Measurements from ENCODE around the gene COPA.

The COPA gene

GRCh38 chr1:160330119-160330518, 12.9 kb downstream of the COPA start:
- no peak for TF ChIP-seq CTCF (IDR thresholded peaks at IDR 0.05)
- Histone ChIP-seq H3K36me3 (peaks cover 100% of the 10 kb centered on the region), H3K4me1 (ENCODE audit: control insufficient read depth in 1 of 2, insufficient read depth in 1 of 2, low read depth in 1 of 2, low read length in 1 of 2) (no peaks in the 10 kb centered on the region), H3K27me3 (no peaks in the 10 kb centered on the region), H3K9me3 (no peaks in the 10 kb centered on the region), H3K4me3 (ENCODE audit: low read depth in 1 of 2, low read length in 1 of 2) (no peak overlapping the region), H3K27ac (no peak overlapping the region)

GRCh38 chr1:160328184-160328583, 14.9 kb downstream of the COPA start:
- H3K4me1 ChIP-seq (ENCODE audit: control insufficient read depth in 1 of 2, insufficient read depth in 1 of 2, low read depth in 1 of 2, low read length in 1 of 2) = no peaks in the 10 kb centered on the region
- no peak overlapping the region for H3K4me3 ChIP-seq (ENCODE audit: low read depth in 1 of 2, low read length in 1 of 2)
- no peak for TF ChIP-seq CTCF (IDR thresholded peaks at IDR 0.05)
- H3K27me3 ChIP-seq = no peaks in the 10 kb centered on the region
- H3K36me3 ChIP-seq = peaks cover 100% of the 10 kb centered on the region
- H3K9me3 ChIP-seq = no peaks in the 10 kb centered on the region
- no peak overlapping the region for H3K27ac ChIP-seq

GRCh38 chr1:160326418-160326817, 16.6 kb downstream of the COPA start:
- no peak for TF ChIP-seq CTCF (IDR thresholded peaks at IDR 0.05)
- Histone ChIP-seq H3K9me3 (no peaks in the 10 kb centered on the region), H3K27ac (no peak overlapping the region), H3K4me3 (ENCODE audit: low read depth in 1 of 2, low read length in 1 of 2) (no peak overlapping the region), H3K36me3 (peaks cover 97% of the 10 kb centered on the region), H3K4me1 (ENCODE audit: control insufficient read depth in 1 of 2, insufficient read depth in 1 of 2, low read depth in 1 of 2, low read length in 1 of 2) (no peaks in the 10 kb centered on the region), H3K27me3 (no peaks in the 10 kb centered on the region)

- TF ChIP-seq CTCF (IDR thresholded peaks at IDR 0.05) = no peak
- Histone ChIP-seq H3K9me3 (no peaks in the 10 kb centered on the region), H3K4me3 (ENCODE audit: low read depth in 1 of 2, low read length in 1 of 2) (no peak overlapping the region), H3K4me1 (ENCODE audit: control insufficient read depth in 1 of 2, insufficient read depth in 1 of 2, low read depth in 1 of 2, low read length in 1 of 2) (no peaks in the 10 kb centered on the region), H3K27me3 (no peaks in the 10 kb centered on the region), H3K27ac (no peak overlapping the region), H3K36me3 (peaks cover 92% of the 10 kb centered on the region)
Measured at GRCh38 chr1:160325252-160325651, 17.8 kb downstream of the COPA start.

- Histone ChIP-seq H3K27ac (no peak overlapping the region), H3K4me1 (ENCODE audit: control insufficient read depth in 1 of 2, insufficient read depth in 1 of 2, low read depth in 1 of 2, low read length in 1 of 2) (no peaks in the 10 kb centered on the region), H3K36me3 (peaks cover 85% of the 10 kb centered on the region), H3K27me3 (no peaks in the 10 kb centered on the region), H3K9me3 (no peaks in the 10 kb centered on the region), H3K4me3 (ENCODE audit: low read depth in 1 of 2, low read length in 1 of 2) (no peak overlapping the region)
- no peak for TF ChIP-seq CTCF (IDR thresholded peaks at IDR 0.05)
Measured at GRCh38 chr1:160322831-160323230, 20.2 kb downstream of the COPA start.

GRCh38 chr1:160315359-160315758, 27.7 kb downstream of the COPA start:
- Histone ChIP-seq H3K4me3 (ENCODE audit: low read depth in 1 of 2, low read length in 1 of 2) (no peak overlapping the region), H3K27me3 (no peaks in the 10 kb centered on the region), H3K36me3 (peaks cover 92% of the 10 kb centered on the region), H3K27ac (no peak overlapping the region), H3K9me3 (no peaks in the 10 kb centered on the region), H3K4me1 (ENCODE audit: control insufficient read depth in 1 of 2, insufficient read depth in 1 of 2, low read depth in 1 of 2, low read length in 1 of 2) (no peaks in the 10 kb centered on the region)
- TF ChIP-seq CTCF (IDR thresholded peaks at IDR 0.05) = no peak

Data from neutrophil (primary cell).